ENCODE measurements around the gene ARRDC5.

GRCh38 chr19:4889034-4889815, 13.5 kb downstream of the ARRDC5 start:
- TF ChIP-seq, protein P1, sequence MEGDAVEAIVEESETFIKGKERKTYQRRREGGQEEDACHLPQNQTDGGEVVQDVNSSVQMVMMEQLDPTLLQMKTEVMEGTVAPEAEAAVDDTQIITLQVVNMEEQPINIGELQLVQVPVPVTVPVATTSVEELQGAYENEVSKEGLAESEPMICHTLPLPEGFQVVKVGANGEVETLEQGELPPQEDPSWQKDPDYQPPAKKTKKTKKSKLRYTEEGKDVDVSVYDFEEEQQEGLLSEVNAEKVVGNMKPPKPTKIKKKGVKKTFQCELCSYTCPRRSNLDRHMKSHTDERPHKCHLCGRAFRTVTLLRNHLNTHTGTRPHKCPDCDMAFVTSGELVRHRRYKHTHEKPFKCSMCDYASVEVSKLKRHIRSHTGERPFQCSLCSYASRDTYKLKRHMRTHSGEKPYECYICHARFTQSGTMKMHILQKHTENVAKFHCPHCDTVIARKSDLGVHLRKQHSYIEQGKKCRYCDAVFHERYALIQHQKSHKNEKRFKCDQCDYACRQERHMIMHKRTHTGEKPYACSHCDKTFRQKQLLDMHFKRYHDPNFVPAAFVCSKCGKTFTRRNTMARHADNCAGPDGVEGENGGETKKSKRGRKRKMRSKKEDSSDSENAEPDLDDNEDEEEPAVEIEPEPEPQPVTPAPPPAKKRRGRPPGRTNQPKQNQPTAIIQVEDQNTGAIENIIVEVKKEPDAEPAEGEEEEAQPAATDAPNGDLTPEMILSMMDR (IDR thresholded peaks at IDR 0.05; ENCODE audit: poor library complexity, severe bottlenecking) = no peak
- TF ChIP-seq RAD21 (conservative IDR thresholded peaks at IDR 0.05) = no peak
- no peak for TF ChIP-seq REST (IDR thresholded peaks at IDR 0.05; ENCODE audit: borderline replicate concordance)
- TF ChIP-seq TAF1 (IDR thresholded peaks at IDR 0.05; ENCODE audit: low read depth) = no peak
- no peak for TF ChIP-seq EP300 (conservative IDR thresholded peaks at IDR 0.05; ENCODE audit: poor library complexity, severe bottlenecking)
- TF ChIP-seq EZH2 (IDR thresholded peaks at IDR 0.05; ENCODE audit: borderline replicate concordance, insufficient read depth, low read length, poor library complexity, severe bottlenecking) = no peak
